ENCODE data around the gene ENDOV.

ENDOV gene

GRCh38 chr17:80413771-80414507 lies 1.0 kb upstream of the ENDOV start:
- Histone ChIP-seq H3K36me3 (ENCODE audit: control insufficient read depth, insufficient read depth, low read length) (no peaks in the 10 kb centered on the region), H3K27me3 (ENCODE audit: control insufficient read depth, insufficient read depth, low read length, poor library complexity, severe bottlenecking) (peaks cover 41% of the 10 kb centered on the region), H3K4me3 (ENCODE audit: insufficient read depth, low read depth, low read length) (peak overlapping the region; percentile 84), H3K9me3 (ENCODE audit: control insufficient read depth, low read length) (no peaks in the 10 kb centered on the region), H3K27ac (ENCODE audit: insufficient read depth, low read depth, low read length, poor library complexity, severe bottlenecking) (no peak overlapping the region), H3K4me1 (ENCODE audit: control insufficient read depth, insufficient read depth, low read length) (no peaks in the 10 kb centered on the region)
- 58 to 60% methylated on average over 26 of the region's 26 CpGs for WGBS, 2 experiments

GRCh38 chr17:80414508-80414802 lies 512 bp upstream of the ENDOV start:
- whole genome bisulfite sequencing, 2 experiments, result 4% methylated on average over 15 of the region's 15 CpGs
- no peak overlapping the region for H3K27ac ChIP-seq (ENCODE audit: insufficient read depth, low read depth, low read length, poor library complexity, severe bottlenecking)
- no peaks in the 10 kb centered on the region for H3K9me3 ChIP-seq (ENCODE audit: control insufficient read depth, low read length)
- no peaks in the 10 kb centered on the region for H3K4me1 ChIP-seq (ENCODE audit: control insufficient read depth, insufficient read depth, low read length)
- H3K4me3 ChIP-seq (ENCODE audit: insufficient read depth, low read depth, low read length), result peak overlapping the region; percentile 84
- H3K36me3 ChIP-seq (ENCODE audit: control insufficient read depth, insufficient read depth, low read length), result no peaks in the 10 kb centered on the region
- H3K27me3 ChIP-seq (ENCODE audit: control insufficient read depth, insufficient read depth, low read length, poor library complexity, severe bottlenecking), result peaks cover 41% of the 10 kb centered on the region

GRCh38 chr17:80415626-80416137 lies 715 bp downstream of the ENDOV start:
- Histone ChIP-seq H3K9me3 (ENCODE audit: control insufficient read depth, low read length) (no peaks in the 10 kb centered on the region), H3K4me1 (ENCODE audit: control insufficient read depth, insufficient read depth, low read length) (no peaks in the 10 kb centered on the region), H3K27me3 (ENCODE audit: control insufficient read depth, insufficient read depth, low read length, poor library complexity, severe bottlenecking) (peaks cover 39% of the 10 kb centered on the region), H3K4me3 (ENCODE audit: insufficient read depth, low read depth, low read length) (peak overlapping the region; percentile 84), H3K27ac (ENCODE audit: insufficient read depth, low read depth, low read length, poor library complexity, severe bottlenecking) (peak overlapping the region; percentile 17), H3K36me3 (ENCODE audit: control insufficient read depth, insufficient read depth, low read length) (no peaks in the 10 kb centered on the region)
- WGBS, 2 experiments, result 15 to 16% methylated on average over 39 of the region's 39 CpGs

DNA sequence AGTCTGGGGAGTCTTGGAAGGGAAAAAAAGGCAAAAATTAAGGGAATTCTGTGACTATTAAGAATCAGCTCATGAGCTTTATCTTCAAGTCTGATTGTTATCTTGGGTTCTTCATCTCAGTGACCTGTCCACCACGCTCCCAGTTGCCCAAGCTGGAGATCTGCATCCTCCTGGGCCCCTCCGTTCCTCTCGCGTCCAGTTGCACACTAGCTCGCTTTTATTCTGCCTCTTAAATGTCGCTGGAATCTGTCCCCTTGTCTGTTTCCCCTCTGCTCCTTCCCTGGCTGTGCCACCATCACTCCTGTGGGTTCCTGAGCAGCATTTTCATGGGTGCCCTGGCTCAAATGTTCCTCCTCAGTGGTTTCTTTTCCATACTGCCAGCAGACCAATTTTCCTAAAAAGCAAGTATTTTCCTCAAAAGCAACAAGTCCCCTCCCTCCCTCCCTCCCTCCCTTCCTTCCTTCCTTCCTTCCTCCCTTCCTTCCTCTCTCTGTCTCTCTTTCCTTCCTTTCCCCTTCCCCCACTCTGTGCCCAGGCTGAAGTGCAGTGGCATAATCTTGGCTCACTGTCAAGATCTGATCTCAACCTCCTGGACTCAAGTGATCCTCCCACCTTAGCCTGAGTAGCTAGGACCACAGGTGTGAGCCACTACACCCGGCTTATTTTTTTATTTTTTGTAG lies 1.4 kb downstream of the ENDOV start:
- Histone ChIP-seq H3K27ac (ENCODE audit: insufficient read depth, low read depth, low read length, poor library complexity, severe bottlenecking) (no peak overlapping the region), H3K4me3 (ENCODE audit: insufficient read depth, low read depth, low read length) (peak overlapping the region; percentile 84), H3K36me3 (ENCODE audit: control insufficient read depth, insufficient read depth, low read length) (no peaks in the 10 kb centered on the region), H3K9me3 (ENCODE audit: control insufficient read depth, low read length) (no peaks in the 10 kb centered on the region), H3K4me1 (ENCODE audit: control insufficient read depth, insufficient read depth, low read length) (no peaks in the 10 kb centered on the region), H3K27me3 (ENCODE audit: control insufficient read depth, insufficient read depth, low read length, poor library complexity, severe bottlenecking) (peaks cover 33% of the 10 kb centered on the region)
- 93 to 95% methylated on average over 7 of the region's 7 CpGs for WGBS, 2 experiments

GRCh38 chr17:80416940-80417293 lies 1.9 kb downstream of the ENDOV start:
- H3K4me3 ChIP-seq (ENCODE audit: insufficient read depth, low read depth, low read length), result no peak overlapping the region
- H3K36me3 ChIP-seq (ENCODE audit: control insufficient read depth, insufficient read depth, low read length), result no peaks in the 10 kb centered on the region
- no peaks in the 10 kb centered on the region for H3K9me3 ChIP-seq (ENCODE audit: control insufficient read depth, low read length)
- H3K27ac ChIP-seq (ENCODE audit: insufficient read depth, low read depth, low read length, poor library complexity, severe bottlenecking), result no peak overlapping the region
- whole genome bisulfite sequencing, 2 experiments, result 94 to 96% methylated on average over 6 of the region's 6 CpGs
- peaks cover 29% of the 10 kb centered on the region for H3K27me3 ChIP-seq (ENCODE audit: control insufficient read depth, insufficient read depth, low read length, poor library complexity, severe bottlenecking)
- H3K4me1 ChIP-seq (ENCODE audit: control insufficient read depth, insufficient read depth, low read length), result no peaks in the 10 kb centered on the region

- Histone ChIP-seq H3K4me1 (ENCODE audit: control insufficient read depth, insufficient read depth, low read length) (no peaks in the 10 kb centered on the region), H3K36me3 (ENCODE audit: control insufficient read depth, insufficient read depth, low read length) (no peaks in the 10 kb centered on the region), H3K4me3 (ENCODE audit: insufficient read depth, low read depth, low read length) (no peak overlapping the region), H3K27me3 (ENCODE audit: control insufficient read depth, insufficient read depth, low read length, poor library complexity, severe bottlenecking) (peaks cover 12% of the 10 kb centered on the region), H3K27ac (ENCODE audit: insufficient read depth, low read depth, low read length, poor library complexity, severe bottlenecking) (no peak overlapping the region), H3K9me3 (ENCODE audit: control insufficient read depth, low read length) (no peaks in the 10 kb centered on the region)
- WGBS, 2 experiments, result 91 to 95% methylated on average over 10 to 11 of the region's 11 CpGs
Observed at GRCh38 chr17:80418589-80418988, 3.6 kb downstream of the ENDOV start.

DNA sequence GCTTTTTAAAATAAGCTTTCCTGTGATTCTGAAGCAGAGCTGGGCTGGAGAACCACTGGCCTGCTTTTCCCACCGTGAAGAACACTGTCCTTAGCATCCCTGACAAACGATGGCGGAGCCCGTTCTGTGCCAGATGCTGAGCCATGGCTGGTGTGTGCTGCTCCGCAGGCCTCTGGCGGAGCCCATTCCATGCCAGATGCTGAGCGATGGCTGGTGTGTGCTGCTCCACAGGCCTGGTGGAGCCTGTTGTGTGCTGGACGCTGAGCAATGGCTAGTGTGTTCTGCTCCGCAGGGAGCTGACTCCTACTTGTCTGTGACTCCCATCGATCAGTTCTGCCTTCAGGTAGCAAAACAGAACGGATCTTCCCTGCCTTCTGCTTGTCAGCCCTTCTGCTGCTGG lies 4.3 kb downstream of the ENDOV start:
- no peaks in the 10 kb centered on the region for H3K4me1 ChIP-seq (ENCODE audit: control insufficient read depth, insufficient read depth, low read length)
- H3K27ac ChIP-seq (ENCODE audit: insufficient read depth, low read depth, low read length, poor library complexity, severe bottlenecking), result no peak overlapping the region
- H3K27me3 ChIP-seq (ENCODE audit: control insufficient read depth, insufficient read depth, low read length, poor library complexity, severe bottlenecking), result peaks cover 5% of the 10 kb centered on the region
- WGBS, 2 experiments, result 94% methylated on average over 11 of the region's 11 CpGs
- no peaks in the 10 kb centered on the region for H3K9me3 ChIP-seq (ENCODE audit: control insufficient read depth, low read length)
- H3K36me3 ChIP-seq (ENCODE audit: control insufficient read depth, insufficient read depth, low read length), result no peaks in the 10 kb centered on the region
- H3K4me3 ChIP-seq (ENCODE audit: insufficient read depth, low read depth, low read length), result no peak overlapping the region

DNA sequence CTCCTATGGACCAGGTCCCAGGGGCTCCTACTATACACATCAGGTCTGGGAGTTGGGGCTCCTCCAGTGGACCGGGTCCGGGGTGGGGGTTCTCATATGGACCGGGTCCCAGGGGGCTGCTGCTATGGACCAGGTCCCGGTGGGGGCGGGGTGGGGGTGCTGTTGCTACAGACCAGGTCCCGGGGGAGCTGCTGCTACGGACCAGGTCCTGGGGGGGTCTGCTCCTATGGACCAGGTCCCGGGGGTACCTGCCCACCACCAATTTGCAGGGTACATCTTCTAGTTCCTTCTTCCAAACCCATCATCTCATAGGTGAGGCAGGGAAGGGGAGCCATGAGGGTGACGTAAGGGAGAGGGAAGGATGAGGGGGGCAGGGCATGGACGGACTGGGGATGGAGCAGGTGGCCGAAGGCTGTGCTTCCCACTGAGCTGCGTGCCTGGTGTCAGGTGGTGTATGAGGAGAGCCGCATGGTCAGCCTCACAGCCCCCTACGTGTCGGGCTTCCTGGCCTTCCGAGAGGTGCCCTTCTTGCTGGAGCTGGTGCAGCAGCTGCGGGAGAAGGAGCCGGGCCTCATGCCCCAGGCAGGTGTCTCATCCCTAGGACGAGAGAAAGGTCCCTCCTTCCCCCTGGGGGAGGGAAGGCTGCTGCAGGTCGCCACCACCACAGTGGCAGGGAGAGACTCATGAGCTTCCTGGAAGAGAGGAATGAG lies 6.6 kb downstream of the ENDOV start:
- Histone ChIP-seq H3K4me3 (ENCODE audit: insufficient read depth, low read depth, low read length) (no peak overlapping the region), H3K9me3 (ENCODE audit: control insufficient read depth, low read length) (no peaks in the 10 kb centered on the region), H3K36me3 (ENCODE audit: control insufficient read depth, insufficient read depth, low read length) (no peaks in the 10 kb centered on the region), H3K27ac (ENCODE audit: insufficient read depth, low read depth, low read length, poor library complexity, severe bottlenecking) (no peak overlapping the region), H3K4me1 (ENCODE audit: control insufficient read depth, insufficient read depth, low read length) (no peaks in the 10 kb centered on the region), H3K27me3 (ENCODE audit: control insufficient read depth, insufficient read depth, low read length, poor library complexity, severe bottlenecking) (no peaks in the 10 kb centered on the region)
- WGBS, 2 experiments, result 82 to 83% methylated on average over 20 of the region's 20 CpGs

DNA sequence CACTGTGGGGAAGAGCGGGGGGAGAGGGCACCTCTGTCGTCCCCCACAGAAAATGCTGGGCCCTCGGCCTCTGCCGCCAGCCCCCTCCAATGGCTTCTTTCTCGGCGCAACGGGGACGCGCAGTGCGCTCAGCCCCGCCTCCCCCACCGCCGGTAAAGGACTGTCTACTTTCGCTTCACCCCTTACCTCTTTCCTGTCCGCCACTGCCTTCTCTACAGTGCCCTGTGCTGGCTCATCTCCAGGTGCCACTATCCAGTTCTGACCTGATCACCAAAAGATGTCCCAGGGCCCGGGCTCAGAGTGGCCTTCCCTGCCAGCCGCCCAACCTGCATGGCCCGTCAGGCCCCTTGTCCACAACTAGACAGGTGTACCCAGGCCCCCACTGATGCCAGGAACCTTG lies 7.3 kb downstream of the ENDOV start:
- Histone ChIP-seq H3K9me3 (ENCODE audit: control insufficient read depth, low read length) (no peaks in the 10 kb centered on the region), H3K4me1 (ENCODE audit: control insufficient read depth, insufficient read depth, low read length) (peaks cover 4% of the 10 kb centered on the region)
- WGBS, 2 experiments, result 92 to 93% methylated on average over 18 of the region's 18 CpGs

DNA sequence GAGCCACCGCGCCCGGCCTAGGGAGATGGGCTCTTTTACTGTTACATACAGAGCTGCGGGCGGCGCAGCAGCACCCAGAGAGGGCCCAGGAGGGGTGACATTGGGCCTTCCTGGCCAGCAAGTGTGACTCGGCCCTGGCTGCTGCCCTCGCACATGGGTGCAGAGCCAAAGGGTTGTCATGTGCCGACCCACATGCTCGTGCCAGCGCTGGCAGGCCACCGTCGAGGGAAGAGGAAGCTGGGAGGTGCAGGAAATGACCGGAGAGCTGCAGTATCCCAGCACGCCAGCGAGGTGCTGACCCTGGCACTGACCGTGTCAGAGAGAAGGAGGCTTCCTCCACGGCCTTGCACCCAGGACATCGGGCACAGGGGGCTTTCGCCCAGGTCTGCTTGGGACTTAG lies 8.0 kb downstream of the ENDOV start:
- H3K9me3 ChIP-seq (ENCODE audit: control insufficient read depth, low read length), result no peaks in the 10 kb centered on the region
- H3K36me3 ChIP-seq (ENCODE audit: control insufficient read depth, insufficient read depth, low read length), result no peaks in the 10 kb centered on the region
- no peaks in the 10 kb centered on the region for H3K27me3 ChIP-seq (ENCODE audit: control insufficient read depth, insufficient read depth, low read length, poor library complexity, severe bottlenecking)
- H3K4me3 ChIP-seq (ENCODE audit: insufficient read depth, low read depth, low read length), result no peak overlapping the region
- 93% methylated on average over 20 of the region's 20 CpGs for WGBS, 2 experiments
- no peak overlapping the region for H3K27ac ChIP-seq (ENCODE audit: insufficient read depth, low read depth, low read length, poor library complexity, severe bottlenecking)
- H3K4me1 ChIP-seq (ENCODE audit: control insufficient read depth, insufficient read depth, low read length), result peaks cover 8% of the 10 kb centered on the region

More for the DNA sequence above, 7.3 kb downstream of the ENDOV start:
- Histone ChIP-seq H3K27ac (ENCODE audit: insufficient read depth, low read depth, low read length, poor library complexity, severe bottlenecking) (no peak overlapping the region), H3K4me3 (ENCODE audit: insufficient read depth, low read depth, low read length) (no peak overlapping the region), H3K27me3 (ENCODE audit: control insufficient read depth, insufficient read depth, low read length, poor library complexity, severe bottlenecking) (no peaks in the 10 kb centered on the region), H3K36me3 (ENCODE audit: control insufficient read depth, insufficient read depth, low read length) (no peaks in the 10 kb centered on the region)
